Nephron progenitor cell (in vitro differentiated cells): ENCODE results near the gene CAMKV.
"Not testable (repeated sequence)": the region's sequence is repeated elsewhere in the genome, so short reads cannot be mapped to it uniquely, and the experiment has no call there.

Experiments
- DNase-seq: peaks from one replicate; pipeline ENCODE4 v3.0.0; 2021
- H3K27ac Mint-ChIP-seq: 2 replicates; pipeline ENCODE4 v1.8.0; 2021; ENCODE audit warnings: mild to moderate bottlenecking, moderate library complexity, mixed read lengths
- H3K27me3 Mint-ChIP-seq: 2 replicates; pipeline ENCODE4 v1.8.0; 2021; ENCODE audit warnings: mild to moderate bottlenecking, low read depth, mixed read lengths; ENCODE audit not compliant: poor library complexity
- H3K36me3 Mint-ChIP-seq: 2 replicates; pipeline ENCODE4 v1.8.0; 2021; ENCODE audit warnings: low read depth, mixed read lengths
- H3K4me1 Mint-ChIP-seq: 2 replicates; pipeline ENCODE4 v1.8.0; 2021; ENCODE audit warnings: mixed read lengths
- H3K4me3 Mint-ChIP-seq: 2 replicates; pipeline ENCODE4 v1.8.0; 2021; ENCODE audit warnings: mild to moderate bottlenecking, moderate library complexity, mixed read lengths
- H3K9me3 Mint-ChIP-seq: 2 replicates; pipeline ENCODE4 v1.8.0; 2021; ENCODE audit warnings: mild to moderate bottlenecking, moderate library complexity, mixed read lengths
- TF ChIP-seq, protein P1 (sequence below): fragments of 200-600 bp; sonication (generic); IDR thresholded peaks from 2 replicates; pipeline ENCODE4 v1.5.0; 2021; ENCODE audit warnings: antibody characterized with exemption

CAMKV gene

DNA sequence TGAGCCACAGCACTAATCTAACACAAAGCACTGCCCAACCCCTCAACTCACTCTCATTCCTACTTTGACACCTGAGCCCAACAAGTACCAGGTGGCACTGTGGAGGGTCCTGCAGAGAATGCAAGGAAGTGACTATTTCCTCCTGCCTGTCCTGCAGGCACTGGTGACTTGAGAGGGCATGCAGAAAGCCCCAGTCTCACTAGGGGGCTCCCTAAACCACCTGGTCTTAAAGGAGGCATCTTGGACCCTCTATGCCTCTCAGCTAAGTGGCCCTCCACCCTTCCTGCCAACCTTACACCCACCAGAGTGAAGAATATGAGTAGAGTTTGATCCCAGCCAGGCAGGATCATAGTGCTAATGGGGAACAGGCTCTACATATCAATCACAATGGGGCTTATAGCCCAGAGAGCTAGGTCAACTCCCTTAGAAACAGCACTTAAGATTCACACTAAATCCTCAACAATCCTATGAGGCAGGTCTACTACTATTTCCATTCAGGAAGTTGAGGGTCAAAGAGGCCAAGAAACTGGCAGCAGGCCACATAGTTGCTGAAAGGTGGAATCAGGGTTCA lies 28.5 kb downstream of the CAMKV start:
- Mint-ChIP-seq H3K27ac (peak overlapping the region; percentile 90), H3K4me1 (peaks cover 8% of the 10 kb centered on the region), H3K9me3 (no peaks in the 10 kb centered on the region), H3K4me3 (no peak overlapping the region), H3K27me3 (peaks cover 2% of the 10 kb centered on the region), H3K36me3 (peaks cover 32% of the 10 kb centered on the region)
- TF ChIP-seq, protein P1, sequence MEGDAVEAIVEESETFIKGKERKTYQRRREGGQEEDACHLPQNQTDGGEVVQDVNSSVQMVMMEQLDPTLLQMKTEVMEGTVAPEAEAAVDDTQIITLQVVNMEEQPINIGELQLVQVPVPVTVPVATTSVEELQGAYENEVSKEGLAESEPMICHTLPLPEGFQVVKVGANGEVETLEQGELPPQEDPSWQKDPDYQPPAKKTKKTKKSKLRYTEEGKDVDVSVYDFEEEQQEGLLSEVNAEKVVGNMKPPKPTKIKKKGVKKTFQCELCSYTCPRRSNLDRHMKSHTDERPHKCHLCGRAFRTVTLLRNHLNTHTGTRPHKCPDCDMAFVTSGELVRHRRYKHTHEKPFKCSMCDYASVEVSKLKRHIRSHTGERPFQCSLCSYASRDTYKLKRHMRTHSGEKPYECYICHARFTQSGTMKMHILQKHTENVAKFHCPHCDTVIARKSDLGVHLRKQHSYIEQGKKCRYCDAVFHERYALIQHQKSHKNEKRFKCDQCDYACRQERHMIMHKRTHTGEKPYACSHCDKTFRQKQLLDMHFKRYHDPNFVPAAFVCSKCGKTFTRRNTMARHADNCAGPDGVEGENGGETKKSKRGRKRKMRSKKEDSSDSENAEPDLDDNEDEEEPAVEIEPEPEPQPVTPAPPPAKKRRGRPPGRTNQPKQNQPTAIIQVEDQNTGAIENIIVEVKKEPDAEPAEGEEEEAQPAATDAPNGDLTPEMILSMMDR, result peak; percentile 29
- DNase-seq, result peak; percentile 26

DNA sequence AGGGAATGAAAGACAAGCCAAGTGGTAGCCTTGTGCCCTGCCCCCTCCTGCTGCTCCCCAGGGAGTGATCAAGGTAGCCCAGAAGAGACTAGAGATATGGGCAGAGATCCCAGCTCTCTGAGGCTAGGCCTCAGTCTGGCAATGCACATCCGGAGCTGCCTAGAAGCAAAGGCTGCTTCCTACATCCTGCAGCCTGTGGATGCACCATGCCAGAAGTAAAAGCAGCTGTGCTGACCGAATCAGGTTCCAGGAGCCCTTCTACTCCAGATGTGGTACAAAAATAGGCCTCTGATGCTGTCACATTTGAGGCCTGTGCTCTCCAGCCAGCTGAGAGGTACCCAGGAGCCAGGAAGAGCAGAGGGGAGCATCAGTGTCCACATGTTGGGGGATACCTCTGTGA lies 29.3 kb downstream of the CAMKV start:
- H3K27me3 Mint-ChIP-seq, result peaks cover 2% of the 10 kb centered on the region
- DNase-seq, result no peak
- H3K27ac Mint-ChIP-seq, result no peak overlapping the region
- no peaks in the 10 kb centered on the region for H3K9me3 Mint-ChIP-seq
- H3K36me3 Mint-ChIP-seq, result peaks cover 31% of the 10 kb centered on the region
- peaks cover 8% of the 10 kb centered on the region for H3K4me1 Mint-ChIP-seq
- TF ChIP-seq, protein P1, result no peak
- no peak overlapping the region for H3K4me3 Mint-ChIP-seq

DNA sequence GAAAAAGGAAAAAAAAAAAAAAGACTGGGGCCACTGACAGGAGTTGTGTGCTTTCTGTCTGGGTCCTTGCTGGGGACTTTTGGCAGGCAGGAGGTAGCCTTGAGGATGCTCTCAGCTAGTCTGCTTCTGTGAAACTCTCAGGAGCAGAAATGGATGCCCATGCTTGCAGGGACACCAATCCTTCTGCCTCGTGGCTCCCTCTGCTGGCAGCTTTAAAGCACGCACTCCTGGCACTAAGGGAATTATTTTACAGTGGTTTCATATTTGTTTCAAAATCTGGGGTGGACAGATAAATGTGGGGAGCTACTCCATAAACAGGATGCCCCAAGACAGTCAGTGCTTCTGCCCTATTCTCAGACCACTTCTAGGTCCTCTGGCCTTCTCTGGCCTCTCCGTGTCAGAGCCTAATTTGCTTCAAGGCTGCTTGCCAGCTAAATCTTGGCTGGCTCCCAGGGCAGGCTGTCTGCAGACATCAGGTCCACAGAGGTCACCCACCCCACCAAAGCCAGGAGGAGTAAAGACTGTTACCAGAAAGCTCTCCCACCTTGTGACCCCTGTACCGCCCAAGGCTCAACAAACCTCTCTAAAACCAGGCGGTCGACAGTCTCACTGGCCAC lies 30.4 kb downstream of the CAMKV start:
- TF ChIP-seq, protein P1, result peak; percentile 84
- peak; percentile 81 for DNase-seq
- H3K4me1 Mint-ChIP-seq, result peaks cover 8% of the 10 kb centered on the region
- peaks cover 36% of the 10 kb centered on the region for H3K36me3 Mint-ChIP-seq
- no peak overlapping the region for H3K4me3 Mint-ChIP-seq
- no peaks in the 10 kb centered on the region for H3K9me3 Mint-ChIP-seq
- no peak overlapping the region for H3K27ac Mint-ChIP-seq
- H3K27me3 Mint-ChIP-seq, result peaks cover 2% of the 10 kb centered on the region

DNA sequence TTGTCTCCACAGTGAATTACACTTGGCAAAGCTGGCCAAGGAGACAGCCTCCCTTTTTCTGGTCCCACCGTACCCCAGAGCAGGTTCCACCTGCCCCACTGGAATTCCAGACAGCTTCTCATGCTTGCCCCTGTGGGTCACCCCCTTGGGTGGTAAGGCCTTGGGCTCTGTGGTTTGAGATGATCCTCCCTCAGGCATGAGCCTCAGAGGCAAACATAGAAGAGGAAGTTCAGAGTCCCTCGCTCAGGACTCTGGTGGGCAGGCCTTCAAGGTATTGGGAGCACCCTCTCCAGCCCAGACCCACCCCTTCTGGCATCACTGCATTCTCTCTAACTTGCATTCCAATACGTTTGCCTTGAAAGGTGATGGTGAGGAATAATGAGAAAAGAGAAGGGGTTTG lies 38.4 kb downstream of the CAMKV start:
- Mint-ChIP-seq H3K36me3 (peaks cover 36% of the 10 kb centered on the region), H3K27me3 (no peaks in the 10 kb centered on the region), H3K4me1 (no peaks in the 10 kb centered on the region), H3K4me3 (no peak overlapping the region), H3K9me3 (no peaks in the 10 kb centered on the region), H3K27ac (peak overlapping the region; percentile 31)
- TF ChIP-seq, protein P1, result no peak
- no peak for DNase-seq

DNA sequence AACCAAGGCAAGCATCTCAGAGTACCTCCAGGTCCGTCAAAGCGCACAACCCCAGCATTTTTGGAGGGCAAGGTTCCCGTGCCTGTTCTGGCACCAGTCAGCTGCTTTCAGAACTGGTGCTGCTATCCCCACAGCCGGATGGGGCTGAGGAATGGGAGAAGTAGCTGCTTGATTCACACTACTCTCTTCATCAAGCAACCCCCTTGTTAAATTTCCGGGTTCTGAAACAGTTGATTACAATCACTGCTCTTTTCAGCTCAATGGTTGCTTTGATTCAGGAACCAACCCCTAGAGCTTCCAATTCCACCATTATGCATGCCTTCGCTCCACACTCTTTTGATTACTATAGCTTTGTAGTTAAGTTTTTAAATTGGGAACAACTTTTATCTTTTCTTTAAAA lies 43.7 kb downstream of the CAMKV start:
- DNase-seq, result no peak
- no peaks in the 10 kb centered on the region for H3K4me1 Mint-ChIP-seq
- TF ChIP-seq, protein P1, result no peak
- H3K9me3 Mint-ChIP-seq, result no peaks in the 10 kb centered on the region
- H3K36me3 Mint-ChIP-seq, result peaks cover 7% of the 10 kb centered on the region
- H3K27me3 Mint-ChIP-seq, result no peaks in the 10 kb centered on the region
- H3K27ac Mint-ChIP-seq, result peak overlapping the region; percentile 62
- no peak overlapping the region for H3K4me3 Mint-ChIP-seq

DNA sequence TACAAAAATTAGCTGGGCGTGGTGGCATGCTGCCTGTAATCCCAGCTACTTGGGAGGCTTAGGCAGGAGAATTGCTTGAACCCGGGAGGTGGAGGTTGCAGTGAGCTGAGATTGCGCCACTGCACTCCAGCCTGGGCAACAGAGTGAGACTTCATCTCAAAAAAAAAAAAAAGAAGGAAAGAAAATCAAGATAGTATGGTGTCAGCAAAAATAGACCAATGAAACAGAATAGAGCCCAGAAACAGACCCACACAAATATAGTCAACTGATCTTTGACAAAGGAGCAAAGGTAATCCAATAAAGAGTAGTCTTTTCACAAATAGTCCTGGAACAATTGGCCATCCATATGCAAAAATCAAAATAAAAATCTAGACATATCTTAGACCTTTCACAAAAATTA lies 46.6 kb downstream of the CAMKV start:
- H3K36me3 Mint-ChIP-seq, H3K4me3 Mint-ChIP-seq, H3K9me3 Mint-ChIP-seq, H3K4me1 Mint-ChIP-seq, H3K27me3 Mint-ChIP-seq, DNase-seq: not testable (repeated sequence)
- peak overlapping the region; percentile 5 for H3K27ac Mint-ChIP-seq
